Measurements from ENCODE around the gene ADGRB2. TPM values are rescaled to one million over a fixed set of nuclear protein-coding genes. Genes with fewer than 3 reads are reported as not detected.

Gene ADGRB2
- polyA plus RNA-seq, 1 experiment: 5.4 TPM

DNA sequence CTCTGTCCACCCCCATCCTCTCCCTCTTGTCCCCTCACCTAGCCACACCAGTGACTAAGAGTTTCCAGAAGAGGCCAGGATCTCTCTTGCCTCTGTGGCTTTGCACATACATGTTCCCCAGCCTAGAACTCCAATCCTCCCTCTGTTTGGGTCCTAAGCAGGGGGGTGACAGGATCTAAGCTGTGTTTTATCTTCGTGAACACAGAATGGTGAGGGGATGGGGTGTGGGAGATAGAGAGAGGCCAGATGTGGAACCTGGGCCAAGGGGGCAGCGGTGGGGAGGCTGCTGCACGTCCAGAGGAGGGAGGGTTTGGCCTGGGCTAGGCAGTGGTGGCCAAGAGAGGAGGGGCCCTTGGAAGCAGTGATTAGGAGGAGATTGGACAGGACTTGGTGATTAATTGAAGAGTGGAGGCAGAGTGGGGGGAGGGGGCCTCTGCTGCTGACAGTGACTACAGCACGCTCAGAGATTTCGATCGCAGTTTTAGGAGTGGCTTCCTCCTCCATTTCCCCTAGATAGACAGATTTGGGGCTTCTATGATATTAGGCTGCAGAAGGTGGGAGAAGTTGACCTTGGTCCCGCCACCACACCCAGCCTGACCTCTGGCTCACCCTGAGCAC is 17.1 kb upstream of the ADGRB2 start:
- no peak overlapping the region for H3K27ac ChIP-seq (ENCODE audit: low read depth, low read length)
- CTCF ChIA-PET: no interaction called here
- H3K27me3 ChIP-seq (ENCODE audit: control insufficient read depth, insufficient read depth, low read length): no peaks in the 10 kb centered on the region

DNA sequence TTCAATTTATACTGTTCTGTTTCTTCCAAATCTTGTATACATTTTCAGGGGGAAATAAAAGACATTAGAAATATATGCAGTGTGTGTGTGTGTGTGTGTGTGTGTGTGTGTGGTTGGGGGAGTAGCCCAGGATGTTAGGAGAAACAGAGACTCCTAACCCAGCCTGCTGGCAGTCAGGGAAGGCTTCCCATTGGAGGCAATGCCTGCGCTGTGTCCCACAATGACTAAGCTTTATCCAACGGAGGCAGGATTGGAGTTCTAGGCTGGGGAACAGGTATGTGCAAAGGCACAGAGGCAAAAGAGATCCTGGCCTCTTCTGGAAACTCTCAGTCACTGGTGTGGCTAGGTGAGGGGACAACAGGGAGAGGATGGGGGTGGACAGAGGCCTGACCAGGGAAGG is 16.5 kb upstream of the ADGRB2 start:
- Histone ChIP-seq H3K9me3 (ENCODE audit: control insufficient read depth, insufficient read depth, low read length) (no peaks in the 10 kb centered on the region), H3K4me3 (ENCODE audit: low read depth, low read length) (no peak overlapping the region), H3K27me3 (ENCODE audit: control insufficient read depth, insufficient read depth, low read length) (no peaks in the 10 kb centered on the region), H3K27ac (ENCODE audit: low read depth, low read length) (no peak overlapping the region)
- ChIA-PET POLR2A (no interaction called here), CTCF (interaction anchor here (2.0 kb wide), 1 partner anchor 8 kb away, joined by 9 read pairs; no protein-coding TSS in a partner anchor)
- no peak for DNase-seq (ENCODE audit: low read depth, low spot score)
- TF ChIP-seq, protein P1, sequence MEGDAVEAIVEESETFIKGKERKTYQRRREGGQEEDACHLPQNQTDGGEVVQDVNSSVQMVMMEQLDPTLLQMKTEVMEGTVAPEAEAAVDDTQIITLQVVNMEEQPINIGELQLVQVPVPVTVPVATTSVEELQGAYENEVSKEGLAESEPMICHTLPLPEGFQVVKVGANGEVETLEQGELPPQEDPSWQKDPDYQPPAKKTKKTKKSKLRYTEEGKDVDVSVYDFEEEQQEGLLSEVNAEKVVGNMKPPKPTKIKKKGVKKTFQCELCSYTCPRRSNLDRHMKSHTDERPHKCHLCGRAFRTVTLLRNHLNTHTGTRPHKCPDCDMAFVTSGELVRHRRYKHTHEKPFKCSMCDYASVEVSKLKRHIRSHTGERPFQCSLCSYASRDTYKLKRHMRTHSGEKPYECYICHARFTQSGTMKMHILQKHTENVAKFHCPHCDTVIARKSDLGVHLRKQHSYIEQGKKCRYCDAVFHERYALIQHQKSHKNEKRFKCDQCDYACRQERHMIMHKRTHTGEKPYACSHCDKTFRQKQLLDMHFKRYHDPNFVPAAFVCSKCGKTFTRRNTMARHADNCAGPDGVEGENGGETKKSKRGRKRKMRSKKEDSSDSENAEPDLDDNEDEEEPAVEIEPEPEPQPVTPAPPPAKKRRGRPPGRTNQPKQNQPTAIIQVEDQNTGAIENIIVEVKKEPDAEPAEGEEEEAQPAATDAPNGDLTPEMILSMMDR (IDR thresholded peaks at IDR 0.05; ENCODE audit: low read depth, low read length): no peak

More for the DNA sequence above, 17.1 kb upstream of the ADGRB2 start:
- H3K4me3 ChIP-seq (ENCODE audit: low read depth, low read length): no peak overlapping the region
- TF ChIP-seq, protein P1 (IDR thresholded peaks at IDR 0.05; ENCODE audit: low read depth, low read length): no peak
- no peaks in the 10 kb centered on the region for H3K9me3 ChIP-seq (ENCODE audit: control insufficient read depth, insufficient read depth, low read length)
- no peak for DNase-seq (ENCODE audit: low read depth, low spot score)
- POLR2A ChIA-PET: no interaction called here

DNA sequence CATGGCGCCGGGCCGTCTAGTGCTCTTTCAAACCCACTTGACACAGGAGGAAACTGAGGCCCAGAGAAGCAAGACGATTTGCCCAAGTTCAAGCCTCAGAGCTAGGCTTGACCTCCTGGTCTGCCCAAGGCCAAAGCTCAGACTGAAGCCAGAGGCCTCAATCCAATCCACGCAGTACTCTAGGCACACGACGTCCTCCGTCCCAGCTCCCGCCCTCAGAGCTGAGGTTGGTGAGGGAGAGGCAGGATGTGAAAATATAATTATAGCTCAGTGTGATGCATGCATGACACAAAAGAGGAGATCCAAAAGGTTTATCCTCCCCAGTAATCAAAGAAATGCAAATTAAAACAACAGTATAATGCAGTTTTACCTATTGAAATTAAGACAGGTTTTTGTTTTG is 15.5 kb upstream of the ADGRB2 start:
- Histone ChIP-seq H3K9me3 (ENCODE audit: control insufficient read depth, insufficient read depth, low read length) (no peaks in the 10 kb centered on the region), H3K4me3 (ENCODE audit: low read depth, low read length) (no peak overlapping the region), H3K27ac (ENCODE audit: low read depth, low read length) (no peak overlapping the region), H3K27me3 (ENCODE audit: control insufficient read depth, insufficient read depth, low read length) (peaks cover 9% of the 10 kb centered on the region)
- DNase-seq (ENCODE audit: low read depth, low spot score): no peak
- CTCF ChIA-PET: interaction anchor here (0.6 to 2.0 kb wide), 4 partner anchors 9 to 195 kb away, joined by 4 to 9 read pairs (median 4); no protein-coding TSS in a partner anchor
- TF ChIP-seq, protein P1 (IDR thresholded peaks at IDR 0.05; ENCODE audit: low read depth, low read length): no peak
- POLR2A ChIA-PET: no interaction called here

DNA sequence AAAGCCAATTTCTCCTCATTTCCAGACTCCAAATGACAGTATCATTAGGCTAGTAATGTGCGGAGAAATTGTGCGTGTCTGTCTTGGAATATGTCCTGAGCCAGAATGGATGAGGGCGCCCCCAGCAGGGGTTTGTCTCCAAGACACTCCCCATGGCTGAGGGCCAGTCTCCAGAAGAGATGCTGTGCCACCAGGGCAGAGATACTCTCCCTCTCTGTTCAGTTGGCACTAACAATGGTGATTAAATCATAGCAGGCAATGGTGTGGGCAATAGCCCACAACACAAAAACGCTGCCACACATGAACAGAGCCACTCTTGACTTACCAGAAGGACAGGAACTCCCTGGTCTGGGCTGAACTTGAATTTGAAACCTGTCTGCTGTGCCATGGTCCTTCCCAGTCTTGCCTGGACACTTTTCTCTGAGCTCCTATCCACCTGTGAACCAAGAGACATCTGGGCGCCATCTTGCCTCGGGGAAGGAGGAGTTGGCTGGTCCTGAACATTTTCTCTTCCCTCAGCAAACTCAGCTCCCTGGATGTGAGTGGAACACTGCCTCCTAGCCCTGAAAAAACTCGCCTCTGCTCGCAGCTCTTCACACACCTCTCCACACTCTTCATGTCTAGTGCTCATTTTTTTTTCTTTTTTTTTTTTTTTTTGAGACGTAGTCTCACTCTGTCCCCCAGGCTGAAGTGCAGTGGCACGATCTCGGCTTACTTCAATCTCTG is 14.8 kb upstream of the ADGRB2 start:
- Histone ChIP-seq H3K4me3 (ENCODE audit: low read depth, low read length) (no peak overlapping the region), H3K27me3 (ENCODE audit: control insufficient read depth, insufficient read depth, low read length) (peaks cover 17% of the 10 kb centered on the region), H3K27ac (ENCODE audit: low read depth, low read length) (no peak overlapping the region), H3K9me3 (ENCODE audit: control insufficient read depth, insufficient read depth, low read length) (no peaks in the 10 kb centered on the region)
- TF ChIP-seq, protein P1 (IDR thresholded peaks at IDR 0.05; ENCODE audit: low read depth, low read length): no peak
- ChIA-PET POLR2A (interaction anchor here (0.9 kb wide), 1 partner anchor 177 kb away, joined by 3 read pairs; no protein-coding TSS in a partner anchor), CTCF (interaction anchor here (0.6 to 2.0 kb wide), 5 partner anchors 10 to 196 kb away, joined by 3 to 9 read pairs (median 4); no protein-coding TSS in a partner anchor)
- DNase-seq (ENCODE audit: low read depth, low spot score): no peak

DNA sequence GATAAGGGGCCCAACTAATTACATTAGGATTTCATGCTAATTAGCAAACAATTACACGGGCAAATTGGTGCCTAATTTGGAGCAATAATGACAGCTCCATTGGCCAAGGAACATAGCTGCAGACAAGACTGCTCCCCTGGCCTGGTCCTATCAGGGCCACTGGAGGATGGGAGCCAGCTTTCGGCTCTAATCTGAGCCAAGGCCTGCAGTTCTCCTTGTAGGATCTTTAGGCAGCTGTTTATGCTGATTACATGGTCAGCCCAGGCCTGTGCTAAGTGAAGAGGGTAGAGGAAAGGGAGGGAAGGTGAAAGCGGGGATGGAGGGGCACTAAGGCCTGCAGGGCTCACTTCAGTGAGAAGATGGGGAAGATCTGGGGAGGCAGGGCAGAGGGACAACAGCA is 12.4 kb upstream of the ADGRB2 start:
- Histone ChIP-seq H3K4me3 (ENCODE audit: low read depth, low read length) (no peak overlapping the region), H3K27ac (ENCODE audit: low read depth, low read length) (no peak overlapping the region), H3K27me3 (ENCODE audit: control insufficient read depth, insufficient read depth, low read length) (peaks cover 39% of the 10 kb centered on the region), H3K9me3 (ENCODE audit: control insufficient read depth, insufficient read depth, low read length) (no peaks in the 10 kb centered on the region; the same call in 1 of the 2 replicates)
- DNase-seq (ENCODE audit: low read depth, low spot score): no peak
- ChIA-PET CTCF (interaction anchor here (1.3 kb wide), 1 partner anchor 187 kb away, joined by 3 read pairs; no protein-coding TSS in a partner anchor), POLR2A (no interaction called here)
- TF ChIP-seq, protein P1 (IDR thresholded peaks at IDR 0.05; ENCODE audit: low read depth, low read length): no peak
